Bone marrow (tissue), 2 donors: ENCODE measurements around the gene PDE9A.

Experiments used
- DNase-seq, 2 donors: peaks; one replicate each; lab custom pipeline; 2025; lab: John Stamatoyannopoulos, UW

PDE9A gene

DNA sequence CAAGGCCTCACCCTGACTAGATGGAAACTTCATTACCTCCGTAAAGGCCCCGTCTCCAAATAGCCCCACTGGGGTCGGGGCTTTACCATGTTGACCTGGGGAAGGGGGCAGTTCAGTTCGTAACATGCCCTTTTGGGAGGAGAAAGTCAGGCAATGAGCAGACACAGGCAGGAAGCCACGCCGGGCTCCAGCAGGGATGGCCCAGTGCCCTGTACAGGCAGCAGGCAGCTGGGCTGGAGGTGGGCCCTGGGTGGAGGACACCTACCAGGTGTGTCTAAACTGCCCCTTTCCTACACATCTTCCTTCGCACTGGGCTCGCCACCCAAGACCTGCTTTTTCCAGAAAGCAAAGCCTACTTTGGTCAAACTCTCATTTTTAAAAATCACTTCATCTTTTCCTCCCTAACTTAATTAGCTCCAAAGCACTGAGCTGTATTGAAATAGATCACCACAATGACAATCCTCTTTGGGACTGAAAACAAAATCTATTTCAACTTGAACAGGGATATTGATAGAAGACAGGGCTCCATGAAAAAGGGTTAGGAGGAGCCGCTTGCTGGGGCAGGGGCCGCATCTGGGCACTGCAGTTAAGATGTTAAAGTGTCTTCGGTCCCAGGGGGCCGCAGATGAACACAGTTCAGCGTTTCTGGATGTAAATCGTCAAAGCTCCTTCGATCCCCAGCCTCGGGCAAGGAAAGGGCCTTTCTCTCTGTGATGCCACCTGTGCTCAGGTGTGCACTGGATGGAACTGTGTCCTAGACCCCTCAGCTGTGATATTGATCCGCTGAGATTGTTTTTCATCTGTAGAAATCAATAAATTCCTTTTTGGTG, 104.6 kb downstream of the PDE9A start:
- no peak for DNase-seq

- DNase-seq: no peak
These were observed 105.5 kb downstream of the PDE9A start for GRCh38 chr21:42758721-42759593.

DNA sequence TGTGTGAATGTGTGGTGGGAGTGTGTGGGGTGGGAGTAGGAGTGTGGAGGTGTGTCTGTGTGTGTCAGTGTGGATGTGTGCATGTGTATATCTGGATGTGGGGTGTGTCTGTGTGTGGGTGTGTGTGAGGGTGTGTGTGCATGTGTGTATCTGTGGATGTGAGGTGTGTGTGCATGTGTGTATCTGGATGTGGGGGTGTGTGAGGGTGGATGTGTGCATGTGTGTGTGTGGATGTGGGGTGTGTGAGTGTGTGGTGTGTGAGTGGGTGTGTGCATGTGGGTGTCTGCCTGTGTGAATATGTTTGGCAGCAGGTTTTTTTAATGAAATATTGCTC, 106.1 kb downstream of the PDE9A start:
- no peak for DNase-seq

GRCh38 chr21:42760361-42760950, 107.0 kb downstream of the PDE9A start:
- DNase-seq: no peak

GRCh38 chr21:42760951-42761751, 107.7 kb downstream of the PDE9A start:
- DNase-seq: no peak

GRCh38 chr21:42761776-42762335, 108.4 kb downstream of the PDE9A start:
- no peak for DNase-seq

DNA sequence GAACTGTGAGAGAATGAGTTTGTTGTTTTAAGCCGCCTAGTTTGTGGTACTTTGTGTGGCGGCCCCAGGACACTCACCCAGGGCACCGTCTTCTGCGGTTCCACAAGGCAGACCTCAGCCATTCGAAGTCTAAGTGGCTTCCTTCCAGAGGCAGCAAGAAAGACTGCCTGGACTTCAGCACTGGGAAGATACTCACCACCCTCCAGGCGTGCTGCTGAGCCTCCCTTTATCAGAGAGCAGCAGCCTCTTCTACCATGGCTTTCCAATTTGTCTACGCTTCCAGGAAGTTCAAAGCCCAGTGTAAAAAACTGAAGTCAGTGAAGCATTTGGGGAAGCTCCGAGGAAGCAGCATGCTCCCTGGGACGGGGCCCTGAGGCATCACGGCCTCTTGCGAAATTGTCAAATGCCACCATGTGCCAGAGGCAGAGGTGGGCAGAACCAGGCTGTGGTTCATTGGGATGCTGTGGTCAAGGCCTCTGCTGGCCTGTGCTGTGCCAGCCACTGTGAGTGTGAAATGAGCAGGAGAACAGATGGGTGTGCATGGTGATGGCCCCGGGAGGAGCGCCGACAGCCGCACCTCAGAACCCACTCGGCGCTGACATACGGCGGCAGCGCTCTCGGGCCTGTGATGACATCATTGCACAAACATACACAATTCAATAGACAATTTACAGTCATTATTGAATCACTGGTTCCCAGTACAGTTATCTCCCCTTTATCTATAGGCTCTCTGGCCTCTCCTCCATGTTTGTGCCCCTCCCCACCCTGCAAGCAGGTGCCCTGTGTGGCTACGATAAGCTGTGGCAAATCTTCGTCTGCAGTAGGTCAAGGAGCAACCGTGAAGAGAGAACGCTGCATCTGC, 110.4 kb downstream of the PDE9A start:
- DNase-seq: no peak

DNA sequence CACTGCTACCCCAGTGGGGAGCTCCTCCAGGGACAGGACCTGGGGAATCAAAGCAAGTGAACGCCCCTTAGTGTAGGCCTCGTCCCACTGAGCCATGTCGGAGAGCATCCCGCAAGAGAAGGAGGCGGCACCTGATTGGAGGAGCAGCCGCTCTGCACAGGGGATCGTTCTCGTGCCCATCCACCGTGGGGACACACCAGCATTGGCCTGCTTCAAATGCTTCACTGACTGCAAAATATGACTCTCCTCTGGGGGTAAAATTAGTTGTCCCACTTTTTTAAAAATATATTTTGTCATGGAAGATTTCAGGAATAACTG, 111.0 kb downstream of the PDE9A start:
- no peak for DNase-seq

DNA sequence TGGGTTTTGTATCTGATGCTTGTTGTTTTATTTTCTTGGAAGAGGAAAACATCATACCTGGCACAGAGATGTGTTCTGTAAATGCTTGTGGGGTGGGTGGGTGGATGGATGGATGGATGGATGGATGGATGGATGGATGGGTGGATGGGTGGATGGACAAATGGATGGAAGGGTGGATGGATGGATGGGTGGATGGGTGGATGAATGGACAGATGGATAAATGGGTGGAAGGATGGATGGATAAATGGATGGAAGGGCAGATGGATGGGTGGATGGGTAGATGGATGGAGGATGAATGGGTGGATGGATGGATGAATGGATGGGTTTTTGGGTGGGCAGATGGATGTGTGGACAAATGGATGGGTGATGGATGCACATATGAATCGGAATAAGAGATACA, 111.5 kb downstream of the PDE9A start:
- DNase-seq: no peak

GRCh38 chr21:42765656-42766055, 112.2 kb downstream of the PDE9A start:
- DNase-seq: no peak

GRCh38 chr21:42766739-42767560, 113.5 kb downstream of the PDE9A start:
- no peak for DNase-seq

DNA sequence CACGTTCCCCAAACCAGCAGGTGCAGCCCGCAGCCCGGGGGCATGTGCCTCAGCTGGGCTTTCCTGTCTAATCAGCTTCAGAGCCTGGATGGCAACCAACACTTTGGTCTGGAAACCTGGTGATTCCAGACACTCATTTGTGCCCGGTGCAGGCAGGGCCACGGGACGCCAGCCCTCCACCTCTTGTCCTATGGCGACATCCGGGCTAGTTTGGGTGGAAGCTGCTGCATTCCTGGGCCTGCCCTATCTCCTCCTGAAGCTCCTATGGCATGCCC, 114.1 kb downstream of the PDE9A start:
- DNase-seq: no peak

DNA sequence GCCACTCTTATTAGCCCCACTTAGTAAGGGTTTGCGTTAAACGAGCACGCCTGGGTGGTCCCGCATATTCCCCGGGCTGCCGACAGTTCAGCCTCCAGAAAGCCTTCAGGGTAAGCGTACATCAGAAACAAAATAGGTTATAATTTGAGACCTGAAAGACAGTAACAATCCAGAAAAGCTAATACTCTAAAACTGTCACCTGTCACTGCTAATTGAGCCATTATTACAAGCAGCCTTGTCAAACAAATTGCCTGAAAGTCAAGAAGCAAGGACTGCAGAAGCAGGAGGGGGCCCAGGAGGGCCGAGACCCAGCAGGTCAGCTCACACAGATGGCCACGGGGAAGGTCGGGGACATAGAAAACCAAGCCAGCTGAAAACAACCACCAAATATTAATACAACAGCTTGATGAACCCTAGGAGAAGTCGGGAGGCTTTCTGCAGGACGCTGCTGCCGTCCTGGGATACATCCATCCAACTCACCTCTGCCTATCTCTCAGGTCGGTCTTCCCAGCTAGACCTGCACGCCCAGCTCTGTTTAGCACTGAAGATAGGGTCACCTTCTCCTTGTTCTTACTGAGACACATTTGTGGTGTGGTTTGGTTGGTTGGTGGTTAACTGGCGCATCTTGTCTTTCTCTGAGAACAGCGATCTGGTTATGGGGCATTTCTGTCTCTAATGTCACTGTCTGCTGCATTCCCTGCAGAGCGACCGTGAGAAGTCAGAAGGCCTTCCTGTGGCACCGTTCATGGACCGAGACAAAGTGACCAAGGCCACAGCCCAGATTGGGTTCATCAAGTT, 115.1 kb downstream of the PDE9A start:
- no peak for DNase-seq

DNA sequence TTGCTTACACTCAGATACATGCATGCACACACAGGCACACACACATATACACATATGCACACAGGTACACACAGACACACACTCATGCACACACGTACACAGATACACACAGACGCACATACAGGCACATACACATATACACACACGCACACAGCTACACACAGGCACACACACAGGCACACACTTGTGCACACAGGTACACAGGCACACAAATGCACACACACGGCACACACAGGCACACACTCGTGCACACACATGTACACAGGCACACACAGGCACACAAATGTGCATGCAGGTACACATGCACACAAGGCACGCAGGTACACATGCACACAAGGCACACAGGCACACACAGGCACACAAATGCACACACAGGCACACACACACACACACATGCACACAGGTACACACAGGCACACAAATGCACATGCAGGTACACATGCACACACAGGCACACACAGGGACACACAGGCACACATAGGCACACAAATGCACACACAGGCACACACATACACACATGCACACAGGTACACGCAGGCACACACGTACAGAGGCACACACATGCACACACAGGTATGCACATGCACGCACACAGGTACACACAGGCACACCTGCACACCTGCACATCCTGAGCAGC, 115.9 kb downstream of the PDE9A start:
- no peak for DNase-seq

DNA sequence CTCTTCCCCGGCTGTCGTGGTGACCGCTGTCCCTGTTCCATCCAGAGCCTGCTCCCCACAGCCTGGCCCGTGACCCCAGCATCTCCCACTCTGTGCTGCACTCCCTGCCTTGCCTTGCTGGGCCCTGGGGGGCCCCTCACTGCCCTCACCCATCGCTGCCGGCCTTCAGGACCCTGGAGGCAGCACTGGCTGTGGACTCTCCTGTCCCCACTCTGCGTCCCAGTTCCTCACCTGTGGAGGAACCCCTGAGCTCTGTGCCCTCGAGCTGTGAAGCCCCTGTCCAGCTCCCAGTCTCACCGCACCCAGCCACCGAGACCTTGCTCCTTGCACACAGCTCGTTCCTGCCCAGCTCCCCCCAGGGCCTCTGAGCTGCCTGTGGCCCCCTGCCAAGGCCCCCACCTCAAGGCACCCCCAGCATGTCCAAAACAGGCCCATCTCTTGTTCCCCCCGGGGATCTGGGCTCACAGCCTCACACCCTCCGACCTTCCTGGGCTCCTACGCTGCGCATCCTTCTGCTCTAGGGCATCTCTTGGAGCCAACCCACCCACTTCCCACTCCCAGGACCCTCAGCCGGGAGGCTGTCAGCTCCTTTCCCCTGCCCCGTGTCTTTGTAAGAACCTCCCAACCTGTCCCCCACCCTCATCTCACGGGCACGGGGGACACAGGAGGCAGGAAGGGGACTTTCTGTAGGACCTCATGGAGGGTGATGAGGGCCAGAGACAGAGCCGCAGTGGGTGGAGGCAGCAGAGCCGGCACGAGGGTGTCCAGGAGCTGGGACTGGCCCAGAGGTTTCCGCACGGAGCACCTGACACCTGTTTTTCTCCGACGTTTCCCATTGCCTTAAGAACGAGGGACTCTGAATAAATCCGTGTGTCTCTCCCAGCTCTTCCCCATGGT, 116.6 kb downstream of the PDE9A start:
- DNase-seq: no peak

- no peak for DNase-seq
These were observed 117.5 kb downstream of the PDE9A start for GRCh38 chr21:42770717-42771502.

GRCh38 chr21:42771503-42771805, 118.0 kb downstream of the PDE9A start:
- no peak for DNase-seq
